Measurements from ENCODE around the gene HNRNPUL1. TPM values are rescaled to one million over a fixed set of nuclear protein-coding genes. Genes with fewer than 3 reads are reported as not detected.

The HNRNPUL1 gene
- total and polyA plus RNA-seq, 2 donors (not counting 3 experiments of a cell fraction or from before 2014, with no cell fraction given) = 83.2 to 261 TPM

GRCh38 chr19:41253660-41254059, 10.5 kb upstream of the HNRNPUL1 start:
- H3K79me2 ChIP-seq (ENCODE audit: control insufficient read depth, insufficient read depth, low read length) = peaks cover 4% of the 10 kb centered on the region
- no peaks in the 10 kb centered on the region for H3K9me3 ChIP-seq (replicated peaks; ENCODE audit: control insufficient read depth, insufficient read depth, low read length)
- H3K9ac ChIP-seq (replicated peaks; ENCODE audit: extremely low read depth, insufficient read depth, low read length) = no peak overlapping the region
- no peaks in the 10 kb centered on the region for H3K9me1 ChIP-seq (replicated peaks; ENCODE audit: control insufficient read depth, extremely low read depth, insufficient read depth, low read length)
- H3K4me2 ChIP-seq (ENCODE audit: insufficient read depth, low read length) = no peak overlapping the region
- no peak overlapping the region for H3K4me3 ChIP-seq (replicated peaks in 1 of 3; ENCODE audit: insufficient read depth in 1 of 3, low read depth in 1 of 3, low read length in 3 of 3)
- ChIA-PET CTCF (interaction anchor here (1.6 to 3.1 kb wide), 2 partner anchors 9 to 49 kb away, joined by 6 to 19 read pairs; no protein-coding TSS in a partner anchor), POLR2A (no interaction called here)
- peaks cover 19 to 39% of the 10 kb centered on the region in 2 experiments for H3K36me3 ChIP-seq (ENCODE audit: control insufficient read depth in 2 of 2, extremely low read depth in 1 of 2, insufficient read depth in 2 of 2, low read length in 2 of 2)
- dilution Hi-C loops (cut with MboI; ENCODE audit: extremely low pct_ligation_motif_present, low sequenced_read_pairs) (no loop called here), intact Hi-C loops (cut with micrococcal nuclease) (no loop called here)
- TF ChIP-seq EZH2 (IDR thresholded peaks at IDR 0.05; ENCODE audit: borderline replicate concordance, low read depth, low read length, severe bottlenecking) = no peak
- no peak for TF ChIP-seq FOS (IDR thresholded peaks at IDR 0.05; ENCODE audit: borderline replicate concordance, insufficient read depth, low read length)
- TF ChIP-seq JUN (IDR thresholded peaks at IDR 0.05; ENCODE audit: borderline replicate concordance, insufficient read depth, insufficient read length, low read depth) = no peak
- no peak for TF ChIP-seq GATA2 (IDR thresholded peaks at IDR 0.05; ENCODE audit: insufficient read depth, insufficient read length, low read depth, low read length)
- no peak for TF ChIP-seq MYC (IDR thresholded peaks at IDR 0.05; ENCODE audit: low read depth, low read length)
- no peak for TF ChIP-seq MAX (IDR thresholded peaks at IDR 0.05; ENCODE audit: insufficient read depth, insufficient read length)
- no peak for TF ChIP-seq POLR2A (IDR thresholded peaks at IDR 0.05; ENCODE audit: low read depth, low read length)
- no peak for TF ChIP-seq CTCF (IDR thresholded peaks at IDR 0.05; ENCODE audit: extremely low read depth in 1 of 2, insufficient read depth in 1 of 2, low read depth in 1 of 2, low read length in 2 of 2)
- TF ChIP-seq POLR2AphosphoS5 (IDR thresholded peaks at IDR 0.05; ENCODE audit: insufficient read depth, low read depth, low read length) = no peak
- BruUV-seq (replicated peaks) = no TSS peak
- no peak for DNase-seq (ENCODE audit: low read depth, low spot score)
- H4K20me1 ChIP-seq (replicated peaks; ENCODE audit: control insufficient read depth, extremely low read depth, insufficient read depth, low read length) = no peaks in the 10 kb centered on the region
- H3K4me1 ChIP-seq (ENCODE audit: control insufficient read depth, extremely low read depth, insufficient read depth, low read length) = no peaks in the 10 kb centered on the region
- FAIRE-seq = no peak
- no peak overlapping the region for H2AFZ ChIP-seq (ENCODE audit: low read depth, low read length)
- no peak overlapping the region for H3K27ac ChIP-seq (ENCODE audit: insufficient read depth, low read depth, low read length)
- H3K27me3 ChIP-seq (ENCODE audit: control insufficient read depth in 2 of 2, insufficient read depth in 2 of 2, low read length in 2 of 2) = no peaks in the 10 kb centered on the region

Data from endothelial cell of umbilical vein (primary cell).